ENCODE measurements around the gene EPHA6. TPM values are rescaled to one million over a fixed set of nuclear protein-coding genes. Genes with fewer than 3 reads are reported as not detected.

EPHA6 gene
- total and polyA plus RNA-seq, 2 donors (not counting 1 experiment from before 2014, with no cell fraction given), result not detected

- no peak overlapping the region for H2AFZ ChIP-seq (ENCODE audit: insufficient read depth, low read depth, low read length, poor library complexity, severe bottlenecking)
- Mint-ChIP-seq H3K4me1 (no peaks in the 10 kb centered on the region), H3K27ac (no peak overlapping the region), H3K9me3 (ENCODE audit: insufficient read depth) (peaks cover 4% of the 10 kb centered on the region), H3K27me3 (no peaks in the 10 kb centered on the region), H3K4me3 (no peak overlapping the region)
- H3K9me3 ChIP-seq (ENCODE audit: control extremely low read depth in 1 of 3, control insufficient read depth in 2 of 3, insufficient read depth in 1 of 3, low read length in 2 of 3), result peaks cover 0 to 3% (median 0%) of the 10 kb centered on the region in 3 donors
- no peaks in the 10 kb centered on the region for H3K36me3 ChIP-seq (replicated peaks in 1 of 2; ENCODE audit: control extremely low read depth in 1 of 2, control insufficient read depth in 1 of 2, extremely low read depth in 1 of 2, insufficient read depth in 2 of 2, low read length in 1 of 2)
- H3K4me1 ChIP-seq (ENCODE audit: control insufficient read depth in 2 of 2, insufficient read depth in 2 of 2, low read length in 2 of 2), result no peaks in the 10 kb centered on the region
- no peaks in the 10 kb centered on the region for H4K20me1 ChIP-seq (ENCODE audit: control insufficient read depth, insufficient read depth, low read length, poor library complexity, severe bottlenecking)
- ChIA-PET CTCF (no interaction called here), POLR2A (no interaction called here)
- no peak overlapping the region for H3K9ac ChIP-seq (ENCODE audit: low read length)
- no peak overlapping the region for H3K27ac ChIP-seq (ENCODE audit: low read length in 2 of 2)
- ATAC-seq (ENCODE audit: low read depth) (no peak), DNase-seq (no peak)
- H3K4me2 ChIP-seq (replicated peaks; ENCODE audit: low read depth, low read length, poor library complexity, severe bottlenecking), result no peak overlapping the region
- WGBS (ENCODE audit: insufficient coverage), result 80% methylated on average over 1 of the region's 5 CpGs
- no peak overlapping the region for H3K4me3 ChIP-seq (ENCODE audit: control extremely low read depth in 1 of 5, extremely low read depth in 1 of 5, insufficient read depth in 1 of 5, low read depth in 2 of 5, low read length in 4 of 5)
- H3K79me2 ChIP-seq (ENCODE audit: control insufficient read depth, insufficient read depth, low read length), result no peaks in the 10 kb centered on the region
- H3K27me3 ChIP-seq (replicated peaks in 1 of 4; ENCODE audit: control extremely low read depth in 1 of 4, control insufficient read depth in 3 of 4, insufficient read depth in 4 of 4, low read length in 3 of 4), result no peaks in the 10 kb centered on the region
- intact Hi-C loops (cut with micrococcal nuclease), result no loop called here
- TF ChIP-seq EZH2 (IDR thresholded peaks at IDR 0.05; ENCODE audit: borderline replicate concordance, insufficient read depth, low read depth, low read length, poor library complexity, severe bottlenecking) (no peak), CTCF (IDR thresholded peaks at IDR 0.05) (no peak)
These were observed 681.5 kb downstream of the EPHA6 start for GRCh38 chr3:97495896-97496295.

- Histone ChIP-seq H4K20me1 (ENCODE audit: control insufficient read depth, insufficient read depth, low read length, poor library complexity, severe bottlenecking) (no peaks in the 10 kb centered on the region), H3K9me3 (ENCODE audit: control extremely low read depth in 1 of 3, control insufficient read depth in 2 of 3, insufficient read depth in 1 of 3, low read length in 2 of 3) (peaks cover 0 to 3% (median 0%) of the 10 kb centered on the region in 3 donors), H3K4me1 (ENCODE audit: control insufficient read depth in 2 of 2, insufficient read depth in 2 of 2, low read length in 2 of 2) (no peaks in the 10 kb centered on the region), H3K79me2 (ENCODE audit: control insufficient read depth, insufficient read depth, low read length) (no peaks in the 10 kb centered on the region), H3K4me2 (replicated peaks; ENCODE audit: low read depth, low read length, poor library complexity, severe bottlenecking) (no peak overlapping the region), H3K9ac (ENCODE audit: low read length) (no peak overlapping the region), H3K4me3 (ENCODE audit: control extremely low read depth in 1 of 5, extremely low read depth in 1 of 5, insufficient read depth in 1 of 5, low read depth in 2 of 5, low read length in 4 of 5) (no peak overlapping the region), H2AFZ (ENCODE audit: insufficient read depth, low read depth, low read length, poor library complexity, severe bottlenecking) (no peak overlapping the region), H3K27ac (ENCODE audit: low read length in 2 of 2) (no peak overlapping the region), H3K27me3 (replicated peaks in 1 of 4; ENCODE audit: control extremely low read depth in 1 of 4, control insufficient read depth in 3 of 4, insufficient read depth in 4 of 4, low read length in 3 of 4) (no peaks in the 10 kb centered on the region), H3K36me3 (replicated peaks in 1 of 2; ENCODE audit: control extremely low read depth in 1 of 2, control insufficient read depth in 1 of 2, extremely low read depth in 1 of 2, insufficient read depth in 2 of 2, low read length in 1 of 2) (no peaks in the 10 kb centered on the region)
- WGBS (ENCODE audit: insufficient coverage), result 95% methylated on average over 1 of the region's 1 CpG
- DNase-seq (no peak), ATAC-seq (ENCODE audit: low read depth) (no peak)
- TF ChIP-seq CTCF (IDR thresholded peaks at IDR 0.05) (no peak), EZH2 (IDR thresholded peaks at IDR 0.05; ENCODE audit: borderline replicate concordance, insufficient read depth, low read depth, low read length, poor library complexity, severe bottlenecking) (no peak)
- no peak overlapping the region for H3K4me3 Mint-ChIP-seq
- intact Hi-C loops (cut with micrococcal nuclease), result no loop called here
- H3K27ac Mint-ChIP-seq, result no peak overlapping the region
- peaks cover 4% of the 10 kb centered on the region for H3K9me3 Mint-ChIP-seq (ENCODE audit: insufficient read depth)
- CTCF ChIA-PET, result interaction anchor here (0.6 kb wide), 1 partner anchor 77 kb away, joined by 4 read pairs; no protein-coding TSS in a partner anchor
- POLR2A ChIA-PET, result no interaction called here
- no peaks in the 10 kb centered on the region for H3K4me1 Mint-ChIP-seq
- no peaks in the 10 kb centered on the region for H3K27me3 Mint-ChIP-seq
These were observed 682.7 kb downstream of the EPHA6 start for GRCh38 chr3:97497138-97497537.

All from B cell (primary cell).